Inflammatory macrophage treated with lipopolysaccharide for 1 hour (primary cell): ENCODE data around the gene RAB24.
A peak's percentile ranks its signal among the peaks of the same experiment; 100 is the strongest.
"Not testable (repeated sequence)": the region's sequence is repeated elsewhere in the genome, so short reads cannot be mapped to it uniquely, and the experiment has no call there.

ENCODE experiments used
- DNase-seq, 2 donors: peaks; one replicate each; pipeline ENCODE4 v3.0.0-alpha.2; 2020 to 2022

The RAB24 gene

DNA sequence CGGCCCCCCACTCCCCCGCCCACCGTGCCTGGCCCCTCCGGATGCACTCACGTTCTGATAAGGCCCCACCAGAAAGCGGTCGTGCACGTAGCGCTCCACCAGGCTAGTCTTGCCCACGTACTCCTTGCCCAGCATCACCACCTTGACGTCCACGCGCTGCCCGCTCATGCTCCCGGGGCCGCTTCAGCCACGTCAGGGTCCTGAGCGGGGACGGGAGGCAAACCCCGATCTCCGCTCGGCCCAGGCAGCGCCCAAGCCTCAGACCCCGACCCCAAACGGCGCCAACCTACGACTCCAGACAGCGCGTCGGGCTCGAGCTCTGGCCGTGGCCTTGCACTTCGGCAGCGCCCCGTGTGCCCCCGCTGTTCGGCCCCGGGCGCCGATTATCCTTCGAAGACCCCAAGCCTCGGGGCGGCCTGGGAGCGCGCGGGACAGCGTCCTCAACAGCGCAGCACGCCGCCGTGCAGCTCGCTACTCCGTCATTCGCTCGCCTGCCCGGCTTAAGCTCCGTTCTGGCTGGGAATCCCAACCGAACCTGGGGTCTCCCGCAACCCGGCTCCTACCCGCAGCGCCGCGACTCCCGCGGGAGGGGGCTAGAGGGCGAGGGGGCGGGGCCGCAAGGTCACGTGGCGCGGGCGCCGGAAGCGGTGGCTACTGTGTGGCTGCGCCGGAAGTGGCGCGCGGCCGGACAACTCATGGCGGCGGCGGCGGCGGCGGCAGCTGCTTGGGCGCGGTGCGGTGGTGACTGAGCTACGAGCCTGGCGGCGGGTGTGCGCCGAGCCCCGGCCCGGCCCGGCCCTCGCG lies at the start of gene RAB24, which contains the start of gene PRELID1:
Gene RAB24 (minus strand): TSS at position 599 of the 804 bp plus-strand sequence. CDS start 431 bp downstream, at position 168.
Gene PRELID1 (plus strand): TSS at position 679 of the 804 bp plus-strand sequence. CDS start 187 bp downstream, outside the sequence.
- peak; percentile 72 to 90 for DNase-seq

- peak; percentile 31 to 37 for DNase-seq
Measured at GRCh38 chr5:177353093-177353492, 49.6 kb upstream of the RAB24 start.

- peak; percentile 92 to 95 for DNase-seq
Measured at GRCh38 chr5:177351392-177352329, 48.1 kb upstream of the RAB24 start, which contains the start of gene LMAN2. TSS of gene LMAN2 (minus strand) at chr5:177351668. CDS start at chr5:177351647, 21 bp downstream.

GRCh38 chr5:177350776-177351391 lies 47.4 kb upstream of the RAB24 start:
- no peak for DNase-seq

DNA sequence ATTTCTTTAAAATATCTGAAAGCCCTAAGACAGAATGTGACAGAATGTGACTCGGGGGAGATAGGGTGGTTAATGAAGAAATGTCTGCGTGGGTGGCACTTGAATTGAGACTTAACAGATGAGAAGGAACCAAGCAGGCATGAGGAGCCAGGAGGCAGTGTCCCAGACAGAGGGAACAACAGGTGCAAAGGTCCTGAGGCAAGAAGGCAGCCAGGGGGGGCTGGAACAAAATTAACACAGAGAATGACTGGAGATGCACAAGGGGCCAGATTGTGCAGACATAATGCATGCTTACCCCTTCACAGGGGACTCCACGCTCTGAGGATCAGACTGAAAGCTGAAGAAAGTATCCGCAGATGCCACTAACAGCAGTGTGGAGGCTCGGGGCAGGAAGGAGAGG lies 46.2 kb upstream of the RAB24 start:
- DNase-seq, result no peak

GRCh38 chr5:177349362-177349647 lies 45.8 kb upstream of the RAB24 start:
- no peak for DNase-seq

DNA sequence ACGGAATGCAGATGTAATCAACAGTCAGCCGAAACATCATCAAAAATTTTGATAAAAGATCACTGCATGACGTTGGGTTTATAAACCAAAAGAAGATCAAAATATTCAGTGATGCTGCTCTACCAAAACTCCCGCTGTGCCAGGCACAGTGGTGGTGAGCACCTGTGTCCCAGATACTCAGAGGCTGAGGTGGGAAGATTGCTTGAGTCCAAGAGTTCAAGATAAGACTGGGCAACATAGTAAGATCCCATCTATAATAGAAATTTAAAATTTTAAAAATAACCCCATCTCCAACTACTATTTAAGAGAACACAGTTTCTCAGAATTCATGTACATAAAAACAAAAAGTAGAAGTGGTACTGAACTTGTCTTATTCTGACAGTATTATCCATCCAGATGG lies 44.2 kb upstream of the RAB24 start:
- no peak for DNase-seq

GRCh38 chr5:177346820-177347219 lies 43.3 kb upstream of the RAB24 start:
- no peak for DNase-seq

DNA sequence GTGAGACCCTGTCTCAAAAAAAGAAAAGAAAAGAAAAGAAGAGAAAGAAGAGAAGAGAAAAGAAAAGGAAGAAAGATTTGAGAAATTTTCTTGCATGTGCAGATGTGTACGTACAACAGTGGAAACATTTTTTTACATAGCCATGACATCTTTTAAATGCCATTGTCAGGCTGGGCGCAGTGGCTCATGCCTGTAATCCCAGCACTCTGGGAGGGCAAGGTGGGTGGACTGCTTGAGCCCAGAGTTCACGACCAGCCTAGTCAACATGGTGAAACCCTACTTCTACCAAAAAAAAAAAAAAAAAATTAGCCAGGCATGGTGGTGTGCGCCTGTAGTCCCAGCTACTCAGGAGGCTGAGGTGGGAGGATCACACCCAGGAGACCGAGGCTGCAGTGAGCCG lies 41.4 kb upstream of the RAB24 start:
- no peak for DNase-seq

DNA sequence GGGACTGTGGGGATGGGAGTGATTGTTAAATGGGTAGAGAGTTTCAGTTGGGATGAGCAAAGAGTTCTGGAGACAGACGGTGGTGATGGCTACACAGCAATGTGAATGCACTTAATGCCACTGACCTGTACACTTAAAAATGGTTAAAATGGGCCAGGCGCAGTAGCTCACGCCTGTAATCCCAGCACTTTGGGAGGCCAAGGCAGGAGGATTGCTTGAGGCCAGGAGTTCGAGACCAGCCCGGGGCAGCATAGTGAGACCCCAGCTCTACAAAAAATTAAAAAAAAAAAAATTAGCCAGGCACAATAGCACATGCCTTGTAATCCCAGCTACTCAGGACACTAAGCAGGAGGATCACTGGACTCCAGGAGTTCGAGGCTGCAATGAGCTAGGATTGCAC lies 40.3 kb upstream of the RAB24 start:
- DNase-seq, result no peak

DNA sequence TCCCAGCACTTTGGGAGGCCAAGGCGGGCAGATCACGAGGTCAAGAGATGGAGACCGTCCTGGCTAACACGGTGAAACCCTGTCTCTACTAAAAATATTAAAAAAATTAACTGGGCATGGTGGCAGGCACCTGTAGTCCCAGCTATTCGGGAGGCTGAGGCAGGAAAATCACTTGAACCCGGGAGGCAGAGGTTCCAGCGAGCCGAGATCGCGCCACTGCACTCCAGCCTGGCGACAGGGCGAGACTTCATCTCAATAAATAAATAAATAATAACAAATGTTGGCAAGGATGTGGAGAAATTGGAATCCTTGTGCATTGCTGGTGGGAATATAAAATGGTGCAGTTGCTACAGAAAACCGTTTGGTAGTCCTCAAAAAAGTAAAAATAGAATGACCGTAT lies 39.5 kb upstream of the RAB24 start:
- not testable (repeated sequence) for DNase-seq

GRCh38 chr5:177339107-177339638 lies 35.7 kb upstream of the RAB24 start:
- peak in 1 of 2 donors; percentile 47 for DNase-seq

GRCh38 chr5:177338251-177339106 lies 35.0 kb upstream of the RAB24 start:
- DNase-seq, result no peak

DNA sequence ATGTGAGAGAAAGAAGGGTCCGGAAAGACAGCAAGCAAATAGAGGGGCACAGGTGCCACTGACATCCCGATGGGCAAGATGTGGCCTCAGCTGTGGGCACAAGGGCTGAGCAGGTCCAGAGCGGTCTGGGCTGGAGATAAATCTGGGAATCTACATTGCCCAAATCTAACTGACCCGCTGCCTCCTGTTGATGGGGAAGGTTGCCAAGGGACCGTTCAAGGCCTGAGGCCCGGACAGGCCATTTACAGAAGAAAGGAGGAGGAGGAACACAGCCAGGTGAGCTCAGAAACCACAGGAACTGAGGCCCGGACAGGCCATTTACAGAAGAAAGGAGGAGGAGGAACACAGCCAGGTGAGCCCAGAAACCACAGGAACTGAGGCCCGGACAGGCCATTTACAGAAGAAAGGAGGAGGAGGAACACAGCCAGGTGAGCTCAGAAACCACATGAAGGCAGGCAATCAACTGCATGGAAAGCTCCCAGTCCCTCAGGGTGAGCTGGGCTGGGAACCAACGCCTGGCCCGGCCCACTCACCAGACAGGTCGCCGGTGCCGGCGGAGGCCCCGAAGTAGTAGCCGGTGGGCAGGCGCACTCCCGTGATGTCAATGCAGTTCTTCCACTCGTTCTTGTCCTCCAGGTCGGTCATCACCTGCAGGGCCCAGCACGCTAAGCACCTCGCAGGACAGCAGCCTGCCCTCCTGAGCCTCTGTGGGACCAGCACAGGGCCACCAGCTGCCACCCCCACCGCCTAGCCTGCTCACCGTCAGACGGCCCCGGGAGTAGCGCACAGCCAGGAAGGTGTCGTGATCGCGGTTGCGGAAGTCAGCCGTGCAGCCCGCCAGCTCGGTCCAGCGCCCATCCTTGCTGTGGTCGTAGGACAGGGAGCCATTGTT lies 33.3 kb upstream of the RAB24 start:
- DNase-seq, result no peak

- DNase-seq, result peak; percentile 34 to 43
Measured at GRCh38 chr5:177336112-177336511, 32.6 kb upstream of the RAB24 start.

DNA sequence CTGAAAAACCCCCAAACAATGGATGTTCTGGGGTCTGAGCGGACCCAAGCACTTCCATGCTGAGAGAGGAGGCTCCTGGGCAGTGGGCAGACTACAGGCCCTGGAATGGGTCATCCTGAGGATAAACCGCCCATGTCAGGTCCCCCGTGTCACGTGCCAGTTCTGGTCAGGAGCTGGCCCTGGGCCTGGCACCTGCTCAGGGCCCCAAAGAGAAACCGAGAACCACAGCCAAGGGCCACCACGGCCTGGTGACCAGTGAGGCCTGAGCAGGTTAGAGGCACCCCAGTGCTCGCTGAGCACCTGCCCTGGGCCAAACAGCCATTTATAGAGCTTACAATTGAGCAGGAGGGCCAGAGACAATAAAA lies 32.2 kb upstream of the RAB24 start:
- DNase-seq, result no peak

- DNase-seq, result no peak
Measured at GRCh38 chr5:177334781-177335700, 31.5 kb upstream of the RAB24 start.

DNA sequence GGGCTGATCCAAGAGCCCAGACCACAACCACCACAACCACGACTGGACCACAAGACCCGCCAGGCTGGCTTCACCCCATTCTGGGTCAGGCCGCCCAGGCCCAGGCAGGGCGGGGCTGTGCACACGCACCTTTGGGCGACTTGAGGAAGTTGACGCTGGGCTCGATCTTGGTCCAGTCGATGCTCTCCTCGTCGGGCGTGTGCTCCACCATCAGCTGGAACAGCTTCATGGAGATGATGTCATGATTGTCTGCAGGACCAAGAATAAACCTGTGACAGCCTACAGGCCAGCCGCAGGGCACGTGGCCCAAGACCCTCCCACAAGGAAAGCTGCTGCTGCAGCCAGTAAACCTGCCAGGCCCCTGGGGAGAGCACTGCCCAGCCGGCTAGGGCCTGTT lies 30.6 kb upstream of the RAB24 start:
- no peak for DNase-seq

GRCh38 chr5:177333420-177334154 lies 30.1 kb upstream of the RAB24 start:
- no peak for DNase-seq
